Astrocyte (in vitro differentiated cells and primary cell): ENCODE data around the gene DNASE2B.
"Not testable (repeated sequence)": the region's sequence is repeated elsewhere in the genome, so short reads cannot be mapped to it uniquely, and the experiment has no call there.

Source experiments
- CTCF ChIP-seq: IDR thresholded peaks from 2 replicates; pipeline ENCODE4 v1.5.1; 2011; ENCODE audit warnings: low read depth, mild to moderate bottlenecking, inconsistent platforms, low read length, moderate library complexity; ENCODE audit not compliant: insufficient read depth
- EZH2 ChIP-seq: IDR thresholded peaks from 2 replicates; pipeline ENCODE4 v1.6.1; 2012; ENCODE audit warnings: mild to moderate bottlenecking, low read length, inconsistent platforms; ENCODE audit not compliant: insufficient read depth

GRCh38 chr1:84442747-84443646 is 44.7 kb downstream of the DNASE2B start:
- TF ChIP-seq CTCF, EZH2: not testable (repeated sequence)
